Measurements from ENCODE around the gene COL20A1. TPM values are rescaled to one million over a fixed set of nuclear protein-coding genes. Genes with fewer than 3 reads are reported as not detected.

The COL20A1 gene
- polyA plus RNA-seq, 2 of the 4 experiments (the other 2 are of a cell fraction) = 0.21 to 0.93 TPM

DNA sequence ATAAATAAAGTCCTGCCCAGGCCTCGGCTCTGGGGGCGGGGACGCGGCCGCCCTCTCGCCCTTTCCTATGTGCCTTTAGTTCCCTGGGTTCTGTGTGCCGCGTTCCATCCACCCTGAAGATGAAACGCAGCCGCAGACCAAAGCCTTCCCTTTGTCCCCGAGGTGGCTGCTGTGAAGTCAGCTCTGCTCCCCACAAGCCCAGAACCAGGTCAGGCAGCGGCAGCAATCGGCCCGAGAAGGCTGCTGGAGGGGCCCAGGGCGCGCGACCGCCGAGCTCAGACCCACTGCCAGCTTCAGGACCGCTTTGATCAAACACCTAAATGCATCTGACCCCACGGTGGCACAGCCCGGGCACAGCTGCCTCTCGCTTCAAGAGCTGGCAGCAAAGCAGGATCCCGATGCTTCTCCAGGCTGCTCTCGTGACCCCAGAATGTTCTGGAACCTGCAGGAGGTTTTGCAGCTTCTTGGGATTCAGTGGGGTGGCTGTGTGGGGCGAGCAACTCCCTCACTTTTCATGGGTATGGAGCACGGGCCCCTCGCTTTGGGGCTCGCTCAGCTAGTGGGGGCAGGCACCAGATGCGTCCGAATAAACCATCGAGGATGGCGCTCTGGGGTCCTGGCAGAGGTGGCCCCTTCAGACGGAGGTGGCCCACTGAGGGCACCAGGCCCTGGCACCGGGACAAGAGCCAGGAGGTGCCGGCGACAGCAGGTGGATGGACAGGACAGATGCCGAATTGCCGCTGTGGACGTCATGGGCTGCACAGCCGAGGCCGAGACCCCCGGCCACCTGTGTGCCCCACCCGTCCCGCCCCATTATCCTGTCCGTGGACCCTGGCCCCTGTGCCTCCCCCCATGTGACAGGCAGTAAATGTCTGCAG, 55.2 kb downstream of the COL20A1 start:
- FAIRE-seq = no peak
- TF ChIP-seq SMC3 (IDR thresholded peaks at IDR 0.05) = no peak
- no peak for TF ChIP-seq GATA3 (IDR thresholded peaks at IDR 0.05; ENCODE audit: borderline replicate concordance)
- no peak for TF ChIP-seq FOSL2 (IDR thresholded peaks at IDR 0.05)
- no peak for TF ChIP-seq FOSL2 (CRISPR knock-in tag; IDR thresholded peaks at IDR 0.05)
- TF ChIP-seq POLR2A (IDR thresholded peaks at IDR 0.05; ENCODE audit: low read length) = no peak
- TF ChIP-seq RCOR1 (IDR thresholded peaks at IDR 0.05; ENCODE audit: low read depth, low read length) = no peak
- DNase-seq (ENCODE audit: low read depth in 1 of 2, low spot score in 1 of 2) = no peak
- H3K9me3 ChIP-seq = no peaks in the 10 kb centered on the region
- H3K27ac ChIP-seq = no peak overlapping the region
- H3K4me2 ChIP-seq = no peak overlapping the region
- H3K4me3 ChIP-seq = no peak overlapping the region
- ChIA-PET POLR2A (no interaction called here), CTCF (interaction anchor here (1.1 to 1.2 kb wide), 2 partner anchors 34 to 114 kb away, joined by 3 to 5 read pairs; no protein-coding TSS in a partner anchor)
- WGBS (ENCODE audit: missing lambda C conversion rate) = 57% methylated on average over 23 of the region's 46 CpGs
- no peaks in the 10 kb centered on the region for H3K4me1 ChIP-seq
- ATAC-seq = no peak

GRCh38 chr20:63348828-63349515, 56.0 kb downstream of the COL20A1 start:
- Histone ChIP-seq H3K27ac (no peak overlapping the region), H3K4me2 (no peak overlapping the region), H3K4me3 (no peak overlapping the region), H3K4me1 (no peaks in the 10 kb centered on the region), H3K9me3 (no peaks in the 10 kb centered on the region)
- ChIA-PET POLR2A (no interaction called here), CTCF (interaction anchor here (1.1 kb wide), 1 partner anchor 33 kb away, joined by 5 read pairs; no protein-coding TSS in a partner anchor)
- ATAC-seq (no peak), DNase-seq (ENCODE audit: low read depth in 1 of 2, low spot score in 1 of 2) (no peak), FAIRE-seq (no peak)
- TF ChIP-seq HDAC2 (IDR thresholded peaks at IDR 0.05) = no peak
- no peak for TF ChIP-seq ZFP36 (IDR thresholded peaks at IDR 0.05; ENCODE audit: borderline replicate concordance, partially characterized antibody)
- no peak for TF ChIP-seq BHLHE40 (IDR thresholded peaks at IDR 0.05; ENCODE audit: low read depth, low read length)
- TF ChIP-seq CBX8 (IDR thresholded peaks at IDR 0.05) = no peak
- TF ChIP-seq, protein P1, sequence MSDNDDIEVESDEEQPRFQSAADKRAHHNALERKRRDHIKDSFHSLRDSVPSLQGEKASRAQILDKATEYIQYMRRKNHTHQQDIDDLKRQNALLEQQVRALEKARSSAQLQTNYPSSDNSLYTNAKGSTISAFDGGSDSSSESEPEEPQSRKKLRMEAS (IDR thresholded peaks at IDR 0.05) = no peak
- no peak for TF ChIP-seq HOXA7 (CRISPR knock-in tag; IDR thresholded peaks at IDR 0.05)
- TF ChIP-seq MAFK (IDR thresholded peaks at IDR 0.05; ENCODE audit: partially characterized antibody) = no peak
- no peak for TF ChIP-seq USF2 (IDR thresholded peaks at IDR 0.05)
- TF ChIP-seq ZNF302 (CRISPR knock-in tag; IDR thresholded peaks at IDR 0.05) = no peak
- TF ChIP-seq NFE2L2 (conservative IDR thresholded peaks at IDR 0.05; ENCODE audit: low read length) = no peak
- no peak for TF ChIP-seq SREBF2 (IDR thresholded peaks at IDR 0.05)
- TF ChIP-seq HOXB5 (CRISPR knock-in tag; IDR thresholded peaks at IDR 0.05) = no peak
- no peak for TF ChIP-seq CHD2 (IDR thresholded peaks at IDR 0.05; ENCODE audit: low read length, partially characterized antibody)
- 61% methylated on average over 7 of the region's 29 CpGs for WGBS (ENCODE audit: missing lambda C conversion rate)

GRCh38 chr20:63349516-63349895, 56.5 kb downstream of the COL20A1 start:
- CTCF ChIA-PET = interaction anchor here (0.7 kb wide), 1 partner anchor 21 kb away, joined by 3 read pairs; no protein-coding TSS in a partner anchor
- FAIRE-seq (no peak), DNase-seq (ENCODE audit: low read depth in 1 of 2, low spot score in 1 of 2) (no peak), ATAC-seq (no peak)
- Histone ChIP-seq H3K9me3 (no peaks in the 10 kb centered on the region), H3K4me3 (no peak overlapping the region), H3K4me1 (no peaks in the 10 kb centered on the region), H3K4me2 (no peak overlapping the region), H3K27ac (no peak overlapping the region)
- 58% methylated on average over 11 of the region's 29 CpGs for WGBS (ENCODE audit: missing lambda C conversion rate)
- POLR2A ChIA-PET = no interaction called here
- TF ChIP-seq USF2 (IDR thresholded peaks at IDR 0.05) = no peak
- TF ChIP-seq ATOH8 (CRISPR knock-in tag; IDR thresholded peaks at IDR 0.05; ENCODE audit: low read depth) = no peak
- no peak for TF ChIP-seq RAD21 (conservative IDR thresholded peaks at IDR 0.05 in 1 of 2, IDR thresholded peaks at IDR 0.05 in 1 of 2)
- TF ChIP-seq GATA3 (IDR thresholded peaks at IDR 0.05; ENCODE audit: borderline replicate concordance) = no peak
- TF ChIP-seq TP53 (CRISPR knock-in tag; IDR thresholded peaks at IDR 0.05) = no peak
- TF ChIP-seq RNF2 (IDR thresholded peaks at IDR 0.05; ENCODE audit: borderline replicate concordance, low read depth) = no peak
- no peak for TF ChIP-seq TFCP2L1 (CRISPR knock-in tag; IDR thresholded peaks at IDR 0.05)
- TF ChIP-seq RFX5 (IDR thresholded peaks at IDR 0.05) = no peak
- no peak for TF ChIP-seq E2F6 (IDR thresholded peaks at IDR 0.05; ENCODE audit: borderline replicate concordance, low read depth)
- TF ChIP-seq FOXS1 (CRISPR knock-in tag; IDR thresholded peaks at IDR 0.05) = no peak
- TF ChIP-seq CBX2 (IDR thresholded peaks at IDR 0.05; ENCODE audit: borderline replicate concordance, low read depth) = no peak
- no peak for TF ChIP-seq EHMT2 (IDR thresholded peaks at IDR 0.05; ENCODE audit: low read depth)
- TF ChIP-seq RCOR1 (IDR thresholded peaks at IDR 0.05; ENCODE audit: low read depth, low read length) = no peak

All from A549 (cell line).